BE2C (cell line): Measurements from ENCODE around the gene NLGN2.

ENCODE experiments used
- DNase-seq: peaks from one replicate; pipeline ENCODE4 v3.0.0-alpha.2; 2020
- H3K27me3 ChIP-seq: fragments of 250-450 bp; sonication (Bioruptor Pico); 2 replicates; pipeline ENCODE4 v1.5.1; 2020; ENCODE audit warnings: mild to moderate bottlenecking
- H3K36me3 ChIP-seq: fragments of 250-450 bp; sonication (Bioruptor Pico); 2 replicates; pipeline ENCODE4 v1.5.1; 2020; ENCODE audit warnings: mild to moderate bottlenecking
- H3K4me1 ChIP-seq: fragments of 250-450 bp; sonication (Bioruptor Pico); 2 replicates; pipeline ENCODE4 v1.5.1; 2020
- H3K4me3 ChIP-seq: 2 replicates; pipeline ENCODE4 v1.5.1; 2011; ENCODE audit warnings: low read depth, low read length
- H3K9me3 ChIP-seq: fragments of 250-450 bp; sonication (Bioruptor Pico); 2 replicates; pipeline ENCODE4 v1.5.1; 2020
- CTCF ChIP-seq: IDR thresholded peaks from 2 replicates; pipeline ENCODE4 v1.5.1; 2012; ENCODE audit warnings: mild to moderate bottlenecking, low read depth, low read length

The NLGN2 gene

DNA sequence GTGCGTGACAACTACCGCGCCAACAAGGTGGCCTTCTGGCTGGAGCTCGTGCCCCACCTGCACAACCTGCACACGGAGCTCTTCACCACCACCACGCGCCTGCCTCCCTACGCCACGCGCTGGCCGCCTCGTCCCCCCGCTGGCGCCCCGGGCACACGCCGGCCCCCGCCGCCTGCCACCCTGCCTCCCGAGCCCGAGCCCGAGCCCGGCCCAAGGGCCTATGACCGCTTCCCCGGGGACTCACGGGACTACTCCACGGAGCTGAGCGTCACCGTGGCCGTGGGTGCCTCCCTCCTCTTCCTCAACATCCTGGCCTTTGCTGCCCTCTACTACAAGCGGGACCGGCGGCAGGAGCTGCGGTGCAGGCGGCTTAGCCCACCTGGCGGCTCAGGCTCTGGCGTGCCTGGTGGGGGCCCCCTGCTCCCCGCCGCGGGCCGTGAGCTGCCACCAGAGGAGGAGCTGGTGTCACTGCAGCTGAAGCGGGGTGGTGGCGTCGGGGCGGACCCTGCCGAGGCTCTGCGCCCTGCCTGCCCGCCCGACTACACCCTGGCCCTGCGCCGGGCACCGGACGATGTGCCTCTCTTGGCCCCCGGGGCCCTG lies 9.5 kb downstream of the NLGN2 start:
- no peak for DNase-seq
- TF ChIP-seq CTCF: no peak
- Histone ChIP-seq H3K9me3 (no peaks in the 10 kb centered on the region), H3K4me1 (no peaks in the 10 kb centered on the region), H3K27me3 (no peaks in the 10 kb centered on the region), H3K36me3 (no peaks in the 10 kb centered on the region), H3K4me3 (no peak overlapping the region)

DNA sequence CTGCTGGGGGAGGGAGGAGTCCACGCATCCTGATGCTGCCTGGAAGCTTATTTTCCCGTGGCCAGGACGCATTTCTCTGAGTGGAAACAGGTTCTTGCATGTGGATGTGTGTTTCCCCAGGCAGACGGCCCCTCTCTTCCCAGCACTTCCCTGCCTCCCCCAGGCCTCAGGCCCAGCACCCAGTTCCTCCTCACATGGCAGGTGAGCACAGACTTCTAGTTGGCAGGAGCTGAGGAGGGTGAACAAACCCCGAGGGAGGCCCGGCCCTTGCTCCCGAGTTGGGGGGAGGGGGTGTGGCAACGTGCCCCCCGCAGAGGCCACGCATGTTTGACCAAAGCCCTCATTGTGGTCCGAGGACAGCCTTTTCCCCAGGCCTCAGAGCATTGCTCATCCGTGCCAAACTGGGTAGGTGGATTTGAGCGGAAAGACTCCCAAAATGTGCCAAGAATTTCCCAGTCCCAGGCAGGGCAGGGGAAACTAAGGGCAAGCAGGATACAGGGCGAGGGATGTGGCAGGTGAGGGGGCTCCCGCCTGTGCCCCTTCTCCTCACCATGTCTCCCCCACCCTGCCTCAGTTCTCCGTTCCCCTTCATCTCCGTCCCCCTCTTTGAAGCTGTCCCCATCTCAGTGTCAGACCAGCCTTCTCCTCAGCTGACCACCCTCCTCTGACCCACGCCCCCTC lies 11.0 kb downstream of the NLGN2 start:
- DNase-seq: no peak
- no peak for TF ChIP-seq CTCF
- no peak overlapping the region for H3K4me3 ChIP-seq
- H3K27me3 ChIP-seq: no peaks in the 10 kb centered on the region
- H3K4me1 ChIP-seq: no peaks in the 10 kb centered on the region
- no peaks in the 10 kb centered on the region for H3K36me3 ChIP-seq
- H3K9me3 ChIP-seq: no peaks in the 10 kb centered on the region

GRCh38 chr17:7419819-7420610 lies 12.4 kb downstream of the NLGN2 start, which contains the start of gene SPEM1:
Gene SPEM1, plus strand, starts transcription at chr17:7420324. Its CDS starts 61 bp downstream, at chr17:7420385.
- DNase-seq: no peak
- Histone ChIP-seq H3K4me3 (no peak within 1 kb of the TSS), H3K9me3 (no peaks in the 10 kb centered on the region), H3K36me3 (no peaks in the 10 kb centered on the region), H3K4me1 (no peaks in the 10 kb centered on the region), H3K27me3 (no peaks in the 10 kb centered on the region)
- TF ChIP-seq CTCF: no peak

DNA sequence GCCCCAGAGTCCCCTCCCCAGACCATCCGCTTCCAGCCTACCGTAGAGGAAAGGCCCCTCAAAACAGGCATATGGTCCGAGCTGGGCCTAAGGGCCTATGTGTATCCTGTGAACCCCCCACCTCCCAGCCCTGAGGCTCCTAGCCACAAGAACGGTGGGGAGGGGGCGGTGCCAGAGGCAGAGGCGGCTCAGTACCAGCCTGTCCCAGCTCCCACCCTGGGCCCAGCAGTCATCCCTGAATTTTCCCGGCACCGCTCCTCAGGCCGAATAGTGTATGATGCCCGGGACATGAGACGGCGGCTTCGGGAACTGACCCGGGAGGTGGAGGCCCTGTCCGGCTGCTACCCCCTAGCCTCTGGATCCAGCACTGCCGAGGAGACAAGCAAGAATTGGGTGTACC lies 13.5 kb downstream of the NLGN2 start:
- Histone ChIP-seq H3K36me3 (no peaks in the 10 kb centered on the region), H3K9me3 (no peaks in the 10 kb centered on the region), H3K4me1 (no peaks in the 10 kb centered on the region), H3K27me3 (no peaks in the 10 kb centered on the region), H3K4me3 (no peak overlapping the region)
- no peak for DNase-seq
- TF ChIP-seq CTCF: no peak

GRCh38 chr17:7423679-7424078 lies 16.0 kb downstream of the NLGN2 start:
- Histone ChIP-seq H3K36me3 (no peaks in the 10 kb centered on the region), H3K4me3 (no peak overlapping the region), H3K27me3 (no peaks in the 10 kb centered on the region), H3K9me3 (no peaks in the 10 kb centered on the region), H3K4me1 (no peaks in the 10 kb centered on the region)
- no peak for TF ChIP-seq CTCF
- no peak for DNase-seq
